Limb (tissue), 2 donors: ENCODE results near the gene AHCY.

Experiments used
- DNase-seq, 2 donors: peaks; one replicate each; pipeline ENCODE4 v3.0.0-alpha.2; 2016; ENCODE audit errors: extremely low spot score in 2 of 2

Gene AHCY

GRCh38 chr20:34324541-34324940 lies 21.4 kb upstream of the AHCY start:
- DNase-seq = no peak

DNA sequence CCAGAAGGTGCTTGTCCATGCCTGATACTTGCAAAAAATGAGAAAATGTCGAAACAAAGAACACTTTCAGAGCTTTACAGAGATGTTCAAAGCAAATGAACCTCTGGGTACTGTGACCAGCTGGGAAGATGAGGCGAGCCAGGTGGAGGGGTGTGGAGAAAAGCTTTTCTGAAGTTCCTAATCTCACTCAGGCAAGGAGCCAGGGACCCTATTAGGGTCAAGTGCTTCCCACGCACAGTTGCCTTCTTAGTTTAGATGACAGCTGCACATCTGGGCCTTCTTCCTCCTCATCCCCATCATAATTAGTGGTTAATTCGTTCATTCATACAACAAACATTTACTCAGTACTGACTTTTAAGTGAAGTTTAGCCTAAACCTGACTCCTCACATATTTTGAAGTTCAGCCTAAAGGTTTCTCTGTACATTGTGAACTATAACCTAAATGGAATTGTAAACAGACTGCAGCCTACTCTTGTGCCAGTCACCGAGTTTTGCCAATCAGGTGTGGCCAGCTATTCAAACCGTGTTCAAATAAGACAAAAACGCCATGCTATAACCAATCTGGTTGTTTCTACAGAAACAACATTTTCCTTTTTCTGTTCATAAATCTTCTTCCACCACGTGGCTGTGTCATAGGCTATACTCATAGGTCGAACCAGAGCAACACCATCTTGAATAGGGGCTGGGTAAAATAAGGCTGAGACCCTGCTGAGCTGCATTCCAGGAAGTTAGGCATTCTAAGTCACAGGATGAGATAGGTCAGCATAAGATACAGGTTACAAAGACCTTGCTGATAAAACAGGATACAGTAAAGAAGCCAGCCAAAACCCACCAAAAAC lies 19.3 kb upstream of the AHCY start:
- DNase-seq = no peak

- DNase-seq = no peak
Observed at GRCh38 chr20:34320861-34321260, 17.7 kb upstream of the AHCY start.

- no peak for DNase-seq
Observed at GRCh38 chr20:34318609-34319443, 15.7 kb upstream of the AHCY start.

DNA sequence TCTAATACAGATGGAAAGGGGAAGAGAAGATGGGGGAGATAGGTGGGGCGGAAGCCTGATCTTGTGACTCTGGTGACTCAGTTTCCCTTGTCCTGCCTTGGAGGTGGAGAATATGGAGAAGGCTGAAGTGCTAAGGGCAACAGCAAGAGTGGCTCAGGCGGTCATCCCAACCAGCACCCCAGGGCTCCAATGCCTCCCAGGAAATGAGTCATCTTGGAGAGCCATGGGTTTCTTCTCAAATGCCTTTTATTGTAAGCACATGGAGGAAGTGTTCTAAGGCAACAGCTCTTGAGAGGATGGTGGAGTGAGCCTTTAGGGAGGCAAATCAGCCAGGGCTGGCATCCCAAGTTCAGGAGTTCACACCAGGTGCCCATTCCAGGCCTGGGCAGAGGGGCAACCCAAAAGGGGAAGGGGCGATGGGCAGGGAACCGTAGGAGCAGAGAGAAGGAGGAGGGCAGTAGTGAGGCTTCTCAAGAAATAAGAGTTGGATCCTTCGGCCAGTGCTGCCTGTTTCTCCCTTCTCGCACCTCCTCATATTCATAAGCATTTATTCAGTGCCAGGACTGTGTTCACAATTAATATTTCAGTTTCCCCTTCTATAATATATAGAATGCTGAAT lies 13.2 kb upstream of the AHCY start:
- DNase-seq = no peak

- DNase-seq = no peak
Observed at GRCh38 chr20:34315236-34315635, 12.1 kb upstream of the AHCY start.

GRCh38 chr20:34312544-34313217 lies 9.5 kb upstream of the AHCY start:
- DNase-seq = peak; percentile 75 to 90

DNA sequence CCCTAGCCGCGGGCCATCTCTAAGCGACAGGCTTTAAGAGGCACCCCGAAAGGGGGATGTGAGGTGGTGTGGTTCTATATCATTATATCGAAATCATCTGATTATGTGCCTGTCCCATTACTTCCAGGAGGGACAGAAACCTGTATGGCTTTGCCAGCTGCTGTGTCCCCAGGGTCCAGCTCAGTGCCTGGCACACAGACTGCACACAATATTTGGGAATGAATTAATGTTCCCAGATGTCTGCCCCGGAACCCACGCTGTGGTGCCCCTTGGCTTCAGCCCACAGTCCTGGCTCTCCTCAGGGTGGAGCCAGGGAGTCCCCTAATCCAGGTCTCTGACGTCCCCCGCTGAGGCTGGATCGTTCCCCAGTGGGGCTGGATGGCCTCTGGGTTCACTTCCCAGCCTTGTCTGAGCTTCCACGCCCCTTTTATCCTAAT lies 8.9 kb upstream of the AHCY start:
- DNase-seq = peak in 1 of 2 donors; percentile 33

- peak in 1 of 2 donors; percentile 45 for DNase-seq
Observed at GRCh38 chr20:34311118-34312023, 8.2 kb upstream of the AHCY start.

- no peak for DNase-seq
Observed at GRCh38 chr20:34310481-34311117, 7.4 kb upstream of the AHCY start.

DNA sequence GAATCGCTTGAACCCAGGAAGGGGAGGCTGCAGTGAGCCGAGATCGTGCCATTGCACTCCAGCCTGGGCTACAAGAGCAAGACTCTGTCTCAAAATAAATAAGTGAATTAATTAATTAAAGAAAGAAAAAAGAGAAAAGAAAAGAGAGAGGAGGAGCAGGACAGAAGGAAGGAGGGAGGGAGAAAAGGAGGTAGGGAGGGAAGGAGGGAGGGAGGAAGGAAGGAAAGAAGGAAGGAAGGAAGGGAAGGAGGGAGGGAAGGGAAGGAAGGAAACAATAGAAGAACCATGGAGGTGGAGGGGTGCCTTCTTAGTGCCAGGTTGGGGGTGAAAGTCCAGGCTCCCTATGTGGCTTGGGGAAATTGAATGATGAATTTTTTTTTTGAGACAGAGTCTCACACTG lies 6.5 kb upstream of the AHCY start:
- no peak for DNase-seq

DNA sequence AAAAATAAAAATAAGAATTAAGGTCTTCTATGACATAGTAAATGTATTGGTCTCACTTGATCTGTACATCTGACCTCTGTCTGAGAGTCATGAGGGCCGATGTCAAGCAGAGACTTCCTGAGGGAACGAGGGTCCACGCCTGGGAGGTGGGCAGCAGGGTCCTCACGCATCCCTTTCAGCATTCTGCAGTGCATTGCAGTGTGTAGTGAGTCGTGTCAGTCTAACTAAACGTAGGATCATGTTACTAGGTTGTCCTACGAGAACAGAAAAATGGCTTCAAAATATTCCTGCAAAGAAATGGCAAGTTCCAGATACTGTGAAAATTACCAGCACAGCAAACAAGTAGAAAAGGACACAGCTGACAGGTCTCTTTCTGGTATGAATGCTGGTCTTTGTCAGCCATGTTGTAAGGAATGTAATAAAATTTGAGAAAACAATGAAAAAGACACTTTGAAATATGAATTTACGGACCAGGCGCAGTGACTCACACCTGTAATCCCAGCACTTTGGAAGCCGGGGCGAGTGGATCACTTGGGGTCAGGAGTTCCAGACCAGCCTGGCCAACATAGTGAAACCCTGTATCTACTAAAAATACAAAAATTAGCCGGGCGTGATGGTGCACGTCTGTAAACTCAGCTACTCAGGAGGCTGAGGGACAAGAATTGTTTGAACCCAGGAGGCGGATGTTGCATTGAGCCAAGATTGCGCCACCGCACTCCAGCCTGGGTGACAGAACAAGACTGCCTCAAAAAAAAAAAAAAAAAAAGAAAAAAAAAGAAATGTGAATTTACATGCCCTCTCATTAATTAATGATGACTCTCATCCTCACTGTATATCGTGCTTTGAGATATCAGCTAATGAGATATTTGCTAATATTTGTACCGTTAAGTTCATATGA lies 2.4 kb upstream of the AHCY start:
- no peak for DNase-seq

DNA sequence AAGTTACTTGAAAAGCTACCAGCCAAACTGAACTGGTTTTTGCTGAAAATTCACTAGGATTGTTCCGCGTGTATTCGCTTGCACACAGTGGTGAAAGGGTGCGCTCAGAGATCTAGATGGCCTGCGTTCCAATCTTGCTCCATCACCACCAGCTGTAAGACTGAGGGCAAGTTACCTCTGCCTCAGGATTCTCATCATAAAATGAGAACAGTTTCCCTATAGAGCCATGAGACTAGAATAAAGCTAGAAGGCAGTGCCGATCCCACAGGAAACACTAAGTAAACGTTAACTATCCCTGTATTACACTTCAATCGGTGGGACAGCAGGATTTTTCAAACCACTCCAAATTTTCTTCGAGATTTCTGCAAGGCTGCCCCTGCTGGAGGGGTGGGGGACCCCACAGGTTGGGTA lies 838 bp downstream of the AHCY start:
- DNase-seq = no peak

- DNase-seq = no peak
Observed at GRCh38 chr20:34301587-34302311, 1.4 kb downstream of the AHCY start.

DNA sequence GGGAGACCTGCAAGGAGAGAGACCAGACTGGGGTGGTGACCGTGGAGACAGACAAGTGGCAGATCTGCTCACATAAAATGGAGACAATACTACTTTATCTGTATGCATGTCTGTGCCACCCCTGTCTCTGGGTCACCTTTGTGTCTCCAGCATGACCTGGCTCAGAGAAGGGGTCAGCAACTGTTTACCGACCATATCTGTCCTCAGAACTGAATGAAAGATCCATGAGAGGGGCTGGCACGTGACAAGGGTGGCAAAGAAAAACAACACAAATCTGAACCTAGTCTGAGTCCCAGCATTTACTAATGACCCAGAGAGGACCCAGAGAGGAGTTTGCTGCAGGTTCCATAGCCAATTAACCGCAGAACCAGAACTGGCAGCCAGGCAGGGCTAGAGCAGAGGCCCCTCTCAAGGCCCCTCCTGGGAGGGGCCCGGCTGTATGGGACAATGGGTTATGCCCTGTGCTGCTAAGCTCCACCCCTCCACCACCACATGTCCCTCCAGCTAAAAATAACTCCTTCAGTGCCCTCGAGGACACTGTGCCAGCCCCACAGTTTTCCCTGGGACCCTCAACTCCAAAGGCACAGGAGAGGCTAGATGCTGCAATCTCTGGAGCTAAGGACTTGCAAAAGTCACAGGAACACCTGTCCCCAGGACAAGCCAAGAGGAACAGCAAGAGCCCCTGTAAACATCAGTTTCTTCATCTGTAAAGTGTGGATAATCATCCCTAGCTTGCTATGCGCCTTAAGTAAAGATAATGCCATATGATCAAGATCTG lies 2.2 kb downstream of the AHCY start:
- DNase-seq = no peak

- no peak for DNase-seq
Observed at GRCh38 chr20:34300256-34300806, 2.8 kb downstream of the AHCY start.

DNA sequence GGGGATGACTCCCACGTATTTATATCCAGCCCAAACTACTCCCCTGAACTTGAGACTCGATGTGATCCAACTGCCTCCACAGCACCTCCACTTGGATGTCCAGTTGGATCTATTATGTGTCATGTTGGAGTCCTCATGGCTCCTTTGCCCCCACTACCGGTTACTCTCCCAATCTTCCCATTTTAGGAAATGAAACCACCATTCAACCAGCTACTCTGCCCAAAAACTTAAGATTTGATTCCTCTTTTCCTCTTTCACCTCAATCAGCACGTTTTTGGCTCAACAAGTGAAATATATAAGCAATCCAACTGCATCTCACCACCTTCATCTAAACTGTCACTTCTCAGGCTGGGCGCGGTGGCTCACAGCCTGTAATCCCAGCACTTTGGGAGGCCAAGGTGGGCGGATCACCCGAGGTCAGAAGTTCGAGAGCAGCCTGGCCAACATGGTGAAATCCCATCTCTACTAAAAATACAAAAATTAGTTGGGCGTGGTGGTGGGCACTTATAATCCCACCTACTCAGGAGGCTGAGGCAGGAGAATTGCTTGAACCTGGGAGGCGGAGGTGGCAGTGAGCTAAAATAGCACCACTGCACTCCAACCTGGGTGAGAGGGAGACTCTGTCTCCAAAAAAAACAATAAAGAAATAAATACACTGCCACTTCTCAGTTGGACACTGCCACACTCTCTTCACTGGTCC lies 3.4 kb downstream of the AHCY start:
- DNase-seq = no peak
